Fibroblast of lung (primary cell): Measurements from ENCODE around the gene MT1X. TPM values are rescaled to one million over a fixed set of nuclear protein-coding genes. Genes with fewer than 3 reads are reported as not detected.
A peak's percentile ranks its signal among the peaks of the same experiment; 100 is the strongest.

Source experiments
- DNase-seq, 2 donors: peaks; one replicate each; pipeline versions ENCODE4 v3.0.0 to v3.0.0-alpha.2; 2010; ENCODE audit warnings: low read depth in 2 of 2
- H2AFZ ChIP-seq: 2 replicates; pipeline ENCODE4 v1.5.1; 2012; ENCODE audit warnings: low read length, control low read depth, inconsistent platforms
- H3K27ac ChIP-seq: 2 replicates; pipeline ENCODE4 v1.5.1; 2011; ENCODE audit warnings: low read length, control low read depth; ENCODE audit not compliant: insufficient read depth
- H3K27me3 ChIP-seq: 2 replicates; pipeline ENCODE4 v1.5.1; 2011; ENCODE audit warnings: mild to moderate bottlenecking, low read length; ENCODE audit not compliant: control insufficient read depth, insufficient read depth
- H3K36me3 ChIP-seq: 2 replicates; pipeline ENCODE4 v1.5.1; 2011; ENCODE audit warnings: low read length; ENCODE audit not compliant: control insufficient read depth, insufficient read depth
- H3K4me1 ChIP-seq: 2 replicates; pipeline ENCODE4 v1.5.1; 2011; ENCODE audit warnings: low read length; ENCODE audit not compliant: control insufficient read depth, insufficient read depth; ENCODE audit errors: extremely low read depth
- H3K4me2 ChIP-seq: 2 replicates; pipeline ENCODE4 v1.5.1; 2011; ENCODE audit warnings: low read length, control low read depth; ENCODE audit not compliant: insufficient read depth; ENCODE audit errors: extremely low read depth
- H3K4me3 ChIP-seq, 4 experiments: fragments of 200-600 bp in 1 of 4; sonication (generic) in 1 of 4; replicated peaks in 1 of 4; 2 replicates each; pipeline ENCODE4 v1.5.1; 2011 to 2016; ENCODE audit warnings: low read length in 4 of 4, low read depth in 3 of 4, mild to moderate bottlenecking in 3 of 4, control low read depth in 2 of 4, inconsistent platforms in 1 of 4, mixed read lengths in 1 of 4; ENCODE audit not compliant: insufficient read depth in 1 of 4; ENCODE audit errors: control extremely low read depth in 1 of 4
- H3K79me2 ChIP-seq: 2 replicates; pipeline ENCODE4 v1.5.1; 2012; ENCODE audit warnings: mild to moderate bottlenecking, low read length, inconsistent platforms; ENCODE audit not compliant: control insufficient read depth, insufficient read depth
- H3K9ac ChIP-seq: 2 replicates; pipeline ENCODE4 v1.5.1; 2011; ENCODE audit warnings: mild to moderate bottlenecking, low read length, control low read depth; ENCODE audit not compliant: insufficient read depth
- H3K9me3 ChIP-seq: 2 replicates; pipeline ENCODE4 v1.5.1; 2012; ENCODE audit warnings: low read depth, low read length; ENCODE audit not compliant: control insufficient read depth, insufficient read depth
- H4K20me1 ChIP-seq: 2 replicates; pipeline ENCODE4 v1.5.1; 2011; ENCODE audit warnings: low read length; ENCODE audit not compliant: control insufficient read depth, insufficient read depth; ENCODE audit errors: extremely low read depth
- CTCF ChIP-seq, 2 donors: IDR thresholded peaks in 1 of 2; conservative IDR thresholded peaks in 1 of 2; 1 replicate in 1 of 2; 2 replicates in 1 of 2; pipeline ENCODE4 v1.5.1; 2011 to 2012; ENCODE audit warnings: low read length in 2 of 2, control low read depth in 1 of 2, inconsistent platforms in 1 of 2, low read depth in 1 of 2, mild to moderate bottlenecking in 1 of 2
- EZH2 ChIP-seq: IDR thresholded peaks from 2 replicates; pipeline ENCODE4 v1.5.1; 2012; ENCODE audit warnings: low read length, control low read depth, mild to moderate bottlenecking; ENCODE audit errors: missing control alignments
- polyA plus RNA-seq, 2 donors: library from polyadenylated mRNA; depleted of rRNA in 1 of 2; stranded (reverse) in 1 of 2; unstranded in 1 of 2; fragments of >200 nt; gene quantifications; 2 replicates each; pipeline ENCODE4 v1.2.1, GENCODE V29; 2011 to 2012; ENCODE audit warnings: missing spikeins in 1 of 2
- total RNA-seq: library from RNA; depleted of rRNA; stranded (reverse); fragments of >200 nt; gene quantifications from 2 replicates; pipeline ENCODE4 v1.2.1, GENCODE V29; 2014

MT1X gene
- total and polyA plus RNA-seq, 2 donors (not counting 1 experiment from before 2014, with no cell fraction given) = 137 to 242 TPM

- Histone ChIP-seq H3K79me2 (no peaks in the 10 kb centered on the region), H3K27ac (no peak within 1 kb of the TSS), H3K9me3 (no peaks in the 10 kb centered on the region), H4K20me1 (no peaks in the 10 kb centered on the region), H3K4me1 (no peaks in the 10 kb centered on the region), H3K4me3 (peak within 1 kb of the TSS; percentile 49 to 59 (median 50)), H3K9ac (peak within 1 kb of the TSS; percentile 8), H3K36me3 (no peaks in the 10 kb centered on the region), H3K27me3 (peaks cover 5% of the 10 kb centered on the region), H2AFZ (peak within 1 kb of the TSS; percentile 62), H3K4me2 (peak within 1 kb of the TSS; percentile 83)
- peak; percentile 54 to 58 for DNase-seq
- TF ChIP-seq CTCF (conservative IDR thresholded peaks at IDR 0.05 in 1 of 2, IDR thresholded peaks at IDR 0.05 in 1 of 2; ENCODE audit: low read depth in 1 of 2, low read length in 2 of 2) = no peak
- TF ChIP-seq EZH2 = no peak
These were observed 44.2 kb upstream of the MT1X start, which contains the start of gene MT1A for GRCh38 chr16:56637814-56638750. Gene MT1A (plus strand): TSS chr16:56638666. CDS start chr16:56638739, 73 bp downstream.

- Histone ChIP-seq H3K27me3 (peaks cover 5% of the 10 kb centered on the region), H3K9me3 (no peaks in the 10 kb centered on the region)
- DNase-seq = no peak
These were observed 43.2 kb upstream of the MT1X start for GRCh38 chr16:56639045-56639444.

More at GRCh38 chr16:56639045-56639444, 43.2 kb upstream of the MT1X start:
- no peak overlapping the region for H3K27ac ChIP-seq
- H3K79me2 ChIP-seq = no peaks in the 10 kb centered on the region
- H3K4me3 ChIP-seq = no peak overlapping the region
- no peak overlapping the region for H3K4me2 ChIP-seq
- H3K36me3 ChIP-seq = no peaks in the 10 kb centered on the region
- no peaks in the 10 kb centered on the region for H4K20me1 ChIP-seq
- H3K9ac ChIP-seq = no peak overlapping the region
- no peaks in the 10 kb centered on the region for H3K4me1 ChIP-seq
- H2AFZ ChIP-seq = no peak overlapping the region
- no peak for TF ChIP-seq CTCF (conservative IDR thresholded peaks at IDR 0.05 in 1 of 2, IDR thresholded peaks at IDR 0.05 in 1 of 2; ENCODE audit: low read depth in 1 of 2, low read length in 2 of 2)
- no peak for TF ChIP-seq EZH2
